OCI-LY3 (cell line): Measurements from ENCODE around the gene PIGS.

Experiments
- H2AFZ ChIP-seq: fragments of 200-600, 300-600 bp; shearing (Covaris generic); 2 replicates; pipeline ENCODE4 v1.6.0; 2014; ENCODE audit warnings: antibody characterized with exemption, low read depth, low read length
- H3K27ac ChIP-seq: fragments of 200-600, 300-600 bp; sonication (generic); 2 replicates; pipeline ENCODE4 v1.5.1; 2014; ENCODE audit warnings: mild to moderate bottlenecking, low read length, moderate library complexity, mixed read lengths
- H3K27me3 ChIP-seq: fragments of 200-600, 300-600 bp; sonication (generic); 2 replicates; pipeline ENCODE4 v1.6.1; 2014; ENCODE audit warnings: low read depth, low read length, mixed read lengths
- H3K36me3 ChIP-seq: fragments of 200-600, 300-600 bp; sonication (generic); replicated peaks from 2 replicates; pipeline ENCODE3; 2014; ENCODE audit warnings: low read depth, low read length, mixed read lengths
- H3K4me1 ChIP-seq: fragments of 300-600, 200-600 bp; sonication (generic); 2 replicates; pipeline ENCODE4 v1.6.1; 2014; ENCODE audit warnings: low read length, mixed read lengths
- H3K4me2 ChIP-seq: fragments of 200-600, 300-600 bp; sonication (generic); 2 replicates; pipeline ENCODE4 v1.6.1; 2014; ENCODE audit warnings: low read length, mixed read lengths
- H3K4me3 ChIP-seq: fragments of 300-600, 200-600 bp; sonication (generic); 2 replicates; pipeline ENCODE4 v1.5.1; 2014; ENCODE audit warnings: antibody characterized with exemption, mild to moderate bottlenecking, low read length, moderate library complexity
- H3K79me2 ChIP-seq: fragments of 300-600, 200-600 bp; shearing (Covaris generic); 2 replicates; pipeline ENCODE4 v1.6.1; 2014; ENCODE audit warnings: mild to moderate bottlenecking, low read length, mixed read lengths
- H3K9ac ChIP-seq: fragments of 300-600, 200-600 bp; shearing (Covaris generic); 2 replicates; pipeline ENCODE4 v1.6.0; 2014; ENCODE audit warnings: mild to moderate bottlenecking, low read length, moderate library complexity
- H3K9me3 ChIP-seq: fragments of 200-600, 300-600 bp; shearing (Covaris generic); 2 replicates; pipeline ENCODE4 v1.6.1; 2014; ENCODE audit warnings: low read length, mixed read lengths; ENCODE audit not compliant: insufficient read depth
- H4K20me1 ChIP-seq: fragments of 200-600, 300-600 bp; sonication (generic); 2 replicates; pipeline ENCODE4 v1.6.1; 2016; ENCODE audit warnings: low read length, mixed read lengths; ENCODE audit not compliant: insufficient read depth
- EZH2phosphoT487 ChIP-seq: fragments of 200-600 bp; shearing (Covaris generic); IDR thresholded peaks from 2 replicates; pipeline ENCODE4 v1.6.1; 2018; ENCODE audit warnings: antibody characterized with exemption, mixed run types, low read depth
- TF ChIP-seq, protein P1 (sequence below): fragments of 200-600, 300-600 bp; sonication (generic); IDR thresholded peaks from 2 replicates; pipeline ENCODE4 v1.5.1; 2014; ENCODE audit warnings: antibody characterized with exemption, low read length, low read depth

The PIGS gene

DNA sequence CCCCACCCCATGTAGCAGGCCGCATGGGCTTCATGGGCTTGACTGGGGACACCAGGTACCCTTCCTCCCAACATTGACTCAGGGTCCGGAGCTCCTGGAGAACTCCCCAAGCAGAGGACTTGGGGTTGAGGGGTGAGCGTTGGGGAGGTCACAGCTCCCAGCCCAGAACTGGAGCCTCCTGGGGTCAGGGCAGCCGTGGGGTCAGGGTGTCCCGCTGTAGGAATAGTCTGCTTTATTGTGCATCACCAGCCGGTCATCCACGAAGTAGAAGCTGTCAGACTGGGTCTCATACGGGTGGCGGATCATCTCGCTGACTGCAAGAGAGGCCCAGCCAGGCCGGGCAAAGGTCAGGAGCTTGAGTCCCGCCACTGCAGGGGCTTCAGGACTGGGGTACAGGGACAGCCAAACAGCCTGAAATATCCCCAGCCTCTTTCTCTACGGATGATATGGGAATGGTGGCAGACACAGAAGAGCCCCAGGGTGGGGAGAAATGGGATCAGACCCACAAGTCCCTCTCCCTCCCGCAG, 24.2 kb downstream of the PIGS start:
- Histone ChIP-seq H4K20me1 (no peaks in the 10 kb centered on the region), H3K4me1 (peaks cover 58% of the 10 kb centered on the region), H3K9ac (peak overlapping the region; percentile 91; the same call in 1 of the 2 replicates), H3K27me3 (no peaks in the 10 kb centered on the region), H3K4me2 (peak overlapping the region; percentile 87), H3K9me3 (no peaks in the 10 kb centered on the region), H3K36me3 (peaks cover 48% of the 10 kb centered on the region), H2AFZ (no peak overlapping the region), H3K27ac (peak overlapping the region; percentile 98), H3K79me2 (peaks cover 53% of the 10 kb centered on the region), H3K4me3 (peak overlapping the region; percentile 96)
- TF ChIP-seq, protein P1, sequence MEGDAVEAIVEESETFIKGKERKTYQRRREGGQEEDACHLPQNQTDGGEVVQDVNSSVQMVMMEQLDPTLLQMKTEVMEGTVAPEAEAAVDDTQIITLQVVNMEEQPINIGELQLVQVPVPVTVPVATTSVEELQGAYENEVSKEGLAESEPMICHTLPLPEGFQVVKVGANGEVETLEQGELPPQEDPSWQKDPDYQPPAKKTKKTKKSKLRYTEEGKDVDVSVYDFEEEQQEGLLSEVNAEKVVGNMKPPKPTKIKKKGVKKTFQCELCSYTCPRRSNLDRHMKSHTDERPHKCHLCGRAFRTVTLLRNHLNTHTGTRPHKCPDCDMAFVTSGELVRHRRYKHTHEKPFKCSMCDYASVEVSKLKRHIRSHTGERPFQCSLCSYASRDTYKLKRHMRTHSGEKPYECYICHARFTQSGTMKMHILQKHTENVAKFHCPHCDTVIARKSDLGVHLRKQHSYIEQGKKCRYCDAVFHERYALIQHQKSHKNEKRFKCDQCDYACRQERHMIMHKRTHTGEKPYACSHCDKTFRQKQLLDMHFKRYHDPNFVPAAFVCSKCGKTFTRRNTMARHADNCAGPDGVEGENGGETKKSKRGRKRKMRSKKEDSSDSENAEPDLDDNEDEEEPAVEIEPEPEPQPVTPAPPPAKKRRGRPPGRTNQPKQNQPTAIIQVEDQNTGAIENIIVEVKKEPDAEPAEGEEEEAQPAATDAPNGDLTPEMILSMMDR: no peak
- TF ChIP-seq EZH2phosphoT487: no peak

DNA sequence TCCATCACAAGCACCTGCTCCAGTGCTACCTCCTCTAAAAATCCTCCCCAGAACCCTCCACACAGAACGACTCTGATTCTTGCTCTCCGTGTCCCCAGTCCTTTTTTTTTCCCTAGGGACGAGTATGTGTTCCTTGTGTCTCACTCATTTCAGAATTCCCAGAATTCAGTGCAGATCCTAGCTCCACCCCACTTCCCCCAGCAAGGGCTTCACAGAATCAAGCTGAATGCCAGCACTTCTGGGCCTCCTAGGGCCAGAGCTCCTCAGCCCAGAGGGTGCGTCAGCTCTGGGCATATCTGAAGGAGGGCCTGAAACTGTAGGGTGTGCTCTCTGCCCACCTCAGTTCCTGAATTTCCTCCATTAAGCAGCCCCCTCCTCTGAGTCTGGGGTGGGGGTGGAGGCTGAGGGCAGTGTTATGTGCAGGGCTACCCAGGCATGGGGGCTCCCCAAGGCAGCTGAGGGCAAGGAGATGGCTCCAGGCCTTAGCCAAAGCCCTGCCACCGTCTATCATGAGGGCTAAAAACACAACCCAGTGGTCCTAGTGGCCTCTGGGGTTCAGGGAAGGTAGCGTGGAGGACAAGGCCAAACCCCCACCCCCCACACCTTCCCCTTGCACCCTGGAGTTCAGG, 25.4 kb downstream of the PIGS start:
- Histone ChIP-seq H3K9ac (no peak overlapping the region), H4K20me1 (no peaks in the 10 kb centered on the region), H3K27ac (no peak overlapping the region), H3K27me3 (no peaks in the 10 kb centered on the region), H3K4me2 (no peak overlapping the region), H3K79me2 (peaks cover 40% of the 10 kb centered on the region), H3K36me3 (peaks cover 38% of the 10 kb centered on the region), H3K4me3 (no peak overlapping the region), H3K9me3 (no peaks in the 10 kb centered on the region), H2AFZ (no peak overlapping the region), H3K4me1 (peaks cover 56% of the 10 kb centered on the region)
- TF ChIP-seq, protein P1: no peak
- TF ChIP-seq EZH2phosphoT487: no peak

DNA sequence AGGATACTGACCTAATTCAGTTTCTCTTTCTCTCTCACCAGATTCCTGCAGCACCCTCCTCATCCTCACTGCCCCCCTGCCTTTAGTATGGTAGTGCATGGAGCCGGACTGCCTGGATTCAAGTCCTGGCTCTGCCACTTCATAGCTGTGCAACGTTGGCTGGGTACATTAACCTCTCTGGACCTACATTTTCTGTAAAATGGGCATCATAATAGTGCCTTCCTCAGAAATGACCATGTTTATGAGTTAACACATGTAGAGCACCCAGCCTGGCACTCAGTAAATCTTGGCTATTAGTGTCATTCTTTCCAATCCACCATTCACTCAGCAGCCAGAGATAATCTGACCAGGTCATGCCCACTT, 26.2 kb downstream of the PIGS start:
- H3K79me2 ChIP-seq: peaks cover 32% of the 10 kb centered on the region
- no peaks in the 10 kb centered on the region for H3K27me3 ChIP-seq
- H3K27ac ChIP-seq: no peak overlapping the region
- no peak overlapping the region for H3K9ac ChIP-seq
- no peak overlapping the region for H3K4me3 ChIP-seq
- no peak overlapping the region for H2AFZ ChIP-seq
- TF ChIP-seq EZH2phosphoT487: no peak
- H3K4me2 ChIP-seq: no peak overlapping the region
- no peaks in the 10 kb centered on the region for H4K20me1 ChIP-seq
- H3K4me1 ChIP-seq: peaks cover 52% of the 10 kb centered on the region
- H3K9me3 ChIP-seq: no peaks in the 10 kb centered on the region
- peaks cover 34% of the 10 kb centered on the region for H3K36me3 ChIP-seq

DNA sequence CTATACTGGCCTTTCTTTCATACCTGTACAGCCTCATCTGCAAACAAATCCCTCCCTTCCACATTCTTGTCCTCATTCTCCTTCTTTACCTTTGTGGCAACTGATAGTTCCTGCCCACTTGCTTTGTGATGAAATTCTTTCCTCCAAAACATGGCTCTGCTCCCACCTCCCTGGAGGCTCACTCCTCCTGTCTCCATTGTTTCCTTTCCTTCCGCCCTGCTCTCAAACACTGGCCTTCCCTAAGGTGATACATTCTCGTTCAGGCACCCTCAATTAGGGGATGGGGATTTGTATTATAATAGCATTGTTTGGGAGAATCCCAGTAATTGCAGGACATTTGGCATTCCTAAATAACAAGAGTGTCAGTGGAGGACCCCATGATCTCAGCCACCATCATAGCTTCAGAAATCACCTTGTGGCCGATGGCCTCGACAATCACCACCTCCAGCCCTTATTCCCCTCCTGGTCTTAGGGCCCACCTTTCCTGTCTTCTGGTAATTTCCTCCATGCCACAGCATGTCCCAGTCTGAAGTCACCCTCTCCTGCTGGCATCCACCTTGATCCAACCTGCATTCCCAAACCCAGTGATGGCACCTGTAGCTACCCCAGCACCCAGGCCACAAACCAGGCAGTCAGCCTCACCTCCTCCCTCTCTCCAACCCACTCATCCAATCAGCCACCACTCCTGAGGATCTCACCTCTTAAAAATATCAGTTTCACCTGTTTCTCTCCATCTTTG, 26.8 kb downstream of the PIGS start:
- Histone ChIP-seq H3K4me3 (no peak overlapping the region), H2AFZ (no peak overlapping the region), H3K27ac (0 out of 2 replicates have a peak overlapping the region, but pooled peaks have one; percentile 8), H3K4me2 (no peak overlapping the region), H3K9ac (no peak overlapping the region), H3K79me2 (peaks cover 27% of the 10 kb centered on the region), H3K27me3 (no peaks in the 10 kb centered on the region), H3K4me1 (peaks cover 46% of the 10 kb centered on the region), H4K20me1 (no peaks in the 10 kb centered on the region), H3K9me3 (no peaks in the 10 kb centered on the region), H3K36me3 (peaks cover 34% of the 10 kb centered on the region)
- no peak for TF ChIP-seq EZH2phosphoT487
- TF ChIP-seq, protein P1: no peak
